HCT116 (cell line): Measurements from ENCODE around the gene PTPRA.

Source experiments
- POLR2A ChIP-seq: IDR thresholded peaks from 2 replicates; pipeline ENCODE4 v1.7.0; 2011; ENCODE audit warnings: borderline replicate concordance; ENCODE audit not compliant: insufficient read depth, insufficient read length; ENCODE audit errors: extremely low read depth
- POLR2AphosphoS5 ChIP-seq: IDR thresholded peaks from 2 replicates; pipeline ENCODE4 v1.6.1; 2011; ENCODE audit warnings: mild to moderate bottlenecking, low read depth, low read length, moderate library complexity
- RAD21 ChIP-seq: IDR thresholded peaks from 2 replicates; pipeline ENCODE4 v1.6.1; 2012; ENCODE audit warnings: low read depth, mild to moderate bottlenecking
- SP1 ChIP-seq: IDR thresholded peaks from 2 replicates; pipeline ENCODE4 v1.6.1; 2012; ENCODE audit warnings: low read depth
- YY1 ChIP-seq: IDR thresholded peaks from 2 replicates; pipeline ENCODE4 v1.6.1; 2011; ENCODE audit warnings: low read length, low read depth, moderate library complexity, mild to moderate bottlenecking; ENCODE audit not compliant: insufficient replicate concordance; ENCODE audit errors: extremely low read depth
- ZBTB33 ChIP-seq: IDR thresholded peaks from 2 replicates; pipeline ENCODE4 v1.6.1; 2011; ENCODE audit warnings: mild to moderate bottlenecking, low read length, moderate library complexity; ENCODE audit not compliant: insufficient replicate concordance; ENCODE audit errors: extremely low read depth
- ZNF274 ChIP-seq: fragments of 200-500 bp; sonication (Bioruptor generic); IDR thresholded peaks from 2 replicates; pipeline ENCODE4 v1.6.1; 2014; ENCODE audit warnings: mild to moderate bottlenecking, low read depth, low read length, inconsistent platforms
- TF ChIP-seq, protein P1 (sequence below), 3 experiments: fragments of 200-600 bp in 1 of 3; sonication (generic) in 1 of 3; IDR thresholded peaks in 2 of 3; conservative IDR thresholded peaks in 1 of 3; 2 replicates each; pipeline ENCODE4 v1.5.1; 2012 to 2017; ENCODE audit warnings: low read depth in 2 of 3, low read length in 2 of 3, antibody characterized with exemption in 1 of 3, borderline replicate concordance in 1 of 3, control low read depth in 1 of 3, mild to moderate bottlenecking in 1 of 3, mixed read lengths in 1 of 3, mixed run types in 1 of 3, moderate library complexity in 1 of 3; ENCODE audit not compliant: insufficient read depth in 1 of 3
- TF ChIP-seq, protein P2 (sequence below): IDR thresholded peaks from 2 replicates; pipeline ENCODE4 v1.6.1; 2012; ENCODE audit warnings: low read depth
- TF ChIP-seq, protein P3 (sequence below): IDR thresholded peaks from 2 replicates; pipeline ENCODE4 v1.6.1; 2012

- TF ChIP-seq YY1, result no peak
- TF ChIP-seq, protein P1, sequence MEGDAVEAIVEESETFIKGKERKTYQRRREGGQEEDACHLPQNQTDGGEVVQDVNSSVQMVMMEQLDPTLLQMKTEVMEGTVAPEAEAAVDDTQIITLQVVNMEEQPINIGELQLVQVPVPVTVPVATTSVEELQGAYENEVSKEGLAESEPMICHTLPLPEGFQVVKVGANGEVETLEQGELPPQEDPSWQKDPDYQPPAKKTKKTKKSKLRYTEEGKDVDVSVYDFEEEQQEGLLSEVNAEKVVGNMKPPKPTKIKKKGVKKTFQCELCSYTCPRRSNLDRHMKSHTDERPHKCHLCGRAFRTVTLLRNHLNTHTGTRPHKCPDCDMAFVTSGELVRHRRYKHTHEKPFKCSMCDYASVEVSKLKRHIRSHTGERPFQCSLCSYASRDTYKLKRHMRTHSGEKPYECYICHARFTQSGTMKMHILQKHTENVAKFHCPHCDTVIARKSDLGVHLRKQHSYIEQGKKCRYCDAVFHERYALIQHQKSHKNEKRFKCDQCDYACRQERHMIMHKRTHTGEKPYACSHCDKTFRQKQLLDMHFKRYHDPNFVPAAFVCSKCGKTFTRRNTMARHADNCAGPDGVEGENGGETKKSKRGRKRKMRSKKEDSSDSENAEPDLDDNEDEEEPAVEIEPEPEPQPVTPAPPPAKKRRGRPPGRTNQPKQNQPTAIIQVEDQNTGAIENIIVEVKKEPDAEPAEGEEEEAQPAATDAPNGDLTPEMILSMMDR (IDR thresholded peaks at IDR 0.05 in 2 of 3, conservative IDR thresholded peaks at IDR 0.05 in 1 of 3; ENCODE audit: borderline replicate concordance in 1 of 3, insufficient read depth in 1 of 3, low read depth in 2 of 3, low read length in 2 of 3), result no peak
- no peak for TF ChIP-seq RAD21
- no peak for TF ChIP-seq POLR2A
- no peak for TF ChIP-seq ZNF274
- TF ChIP-seq SP1, result no peak
- TF ChIP-seq, protein P2, sequence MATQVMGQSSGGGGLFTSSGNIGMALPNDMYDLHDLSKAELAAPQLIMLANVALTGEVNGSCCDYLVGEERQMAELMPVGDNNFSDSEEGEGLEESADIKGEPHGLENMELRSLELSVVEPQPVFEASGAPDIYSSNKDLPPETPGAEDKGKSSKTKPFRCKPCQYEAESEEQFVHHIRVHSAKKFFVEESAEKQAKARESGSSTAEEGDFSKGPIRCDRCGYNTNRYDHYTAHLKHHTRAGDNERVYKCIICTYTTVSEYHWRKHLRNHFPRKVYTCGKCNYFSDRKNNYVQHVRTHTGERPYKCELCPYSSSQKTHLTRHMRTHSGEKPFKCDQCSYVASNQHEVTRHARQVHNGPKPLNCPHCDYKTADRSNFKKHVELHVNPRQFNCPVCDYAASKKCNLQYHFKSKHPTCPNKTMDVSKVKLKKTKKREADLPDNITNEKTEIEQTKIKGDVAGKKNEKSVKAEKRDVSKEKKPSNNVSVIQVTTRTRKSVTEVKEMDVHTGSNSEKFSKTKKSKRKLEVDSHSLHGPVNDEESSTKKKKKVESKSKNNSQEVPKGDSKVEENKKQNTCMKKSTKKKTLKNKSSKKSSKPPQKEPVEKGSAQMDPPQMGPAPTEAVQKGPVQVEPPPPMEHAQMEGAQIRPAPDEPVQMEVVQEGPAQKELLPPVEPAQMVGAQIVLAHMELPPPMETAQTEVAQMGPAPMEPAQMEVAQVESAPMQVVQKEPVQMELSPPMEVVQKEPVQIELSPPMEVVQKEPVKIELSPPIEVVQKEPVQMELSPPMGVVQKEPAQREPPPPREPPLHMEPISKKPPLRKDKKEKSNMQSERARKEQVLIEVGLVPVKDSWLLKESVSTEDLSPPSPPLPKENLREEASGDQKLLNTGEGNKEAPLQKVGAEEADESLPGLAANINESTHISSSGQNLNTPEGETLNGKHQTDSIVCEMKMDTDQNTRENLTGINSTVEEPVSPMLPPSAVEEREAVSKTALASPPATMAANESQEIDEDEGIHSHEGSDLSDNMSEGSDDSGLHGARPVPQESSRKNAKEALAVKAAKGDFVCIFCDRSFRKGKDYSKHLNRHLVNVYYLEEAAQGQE, result no peak
- no peak for TF ChIP-seq ZBTB33
- TF ChIP-seq, protein P3, sequence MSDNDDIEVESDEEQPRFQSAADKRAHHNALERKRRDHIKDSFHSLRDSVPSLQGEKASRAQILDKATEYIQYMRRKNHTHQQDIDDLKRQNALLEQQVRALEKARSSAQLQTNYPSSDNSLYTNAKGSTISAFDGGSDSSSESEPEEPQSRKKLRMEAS, result no peak
- no peak for TF ChIP-seq POLR2AphosphoS5
These were observed 30.4 kb downstream of the PTPRA start for GRCh38 chr20:2903686-2904085.
